GM10266 (cell line): ENCODE data around the gene LYPD4.

Source experiments
- DNase-seq: peaks from one replicate; pipeline ENCODE4 v3.0.0; 2012; ENCODE audit errors: extremely low spot score
- TF ChIP-seq, protein P1 (sequence below): IDR thresholded peaks from 2 replicates; pipeline ENCODE4 v1.5.1; 2012; ENCODE audit warnings: mild to moderate bottlenecking, low read depth; ENCODE audit not compliant: control insufficient read depth, insufficient read depth; ENCODE audit errors: missing control alignments

Gene LYPD4

DNA sequence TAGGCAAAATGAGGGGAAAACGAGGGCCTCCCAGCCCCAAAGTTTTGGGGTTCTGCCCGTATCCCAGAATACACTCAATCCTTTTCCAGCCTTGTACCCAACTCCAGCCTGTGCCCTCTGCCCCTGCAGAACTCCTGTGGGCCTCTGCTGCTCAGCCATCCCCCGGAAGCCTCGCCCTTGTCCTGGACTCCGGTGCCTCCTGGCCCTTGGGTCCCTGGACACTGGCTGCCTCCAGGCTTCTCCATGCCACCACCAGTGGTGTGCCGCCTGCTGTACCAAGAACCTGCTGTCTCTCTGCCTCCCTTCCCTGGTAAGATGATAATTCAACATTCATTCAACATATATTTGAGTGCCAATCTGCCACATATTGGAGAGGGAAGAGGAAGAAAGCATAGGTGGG is 4.2 kb upstream of the LYPD4 start:
- TF ChIP-seq, protein P1, sequence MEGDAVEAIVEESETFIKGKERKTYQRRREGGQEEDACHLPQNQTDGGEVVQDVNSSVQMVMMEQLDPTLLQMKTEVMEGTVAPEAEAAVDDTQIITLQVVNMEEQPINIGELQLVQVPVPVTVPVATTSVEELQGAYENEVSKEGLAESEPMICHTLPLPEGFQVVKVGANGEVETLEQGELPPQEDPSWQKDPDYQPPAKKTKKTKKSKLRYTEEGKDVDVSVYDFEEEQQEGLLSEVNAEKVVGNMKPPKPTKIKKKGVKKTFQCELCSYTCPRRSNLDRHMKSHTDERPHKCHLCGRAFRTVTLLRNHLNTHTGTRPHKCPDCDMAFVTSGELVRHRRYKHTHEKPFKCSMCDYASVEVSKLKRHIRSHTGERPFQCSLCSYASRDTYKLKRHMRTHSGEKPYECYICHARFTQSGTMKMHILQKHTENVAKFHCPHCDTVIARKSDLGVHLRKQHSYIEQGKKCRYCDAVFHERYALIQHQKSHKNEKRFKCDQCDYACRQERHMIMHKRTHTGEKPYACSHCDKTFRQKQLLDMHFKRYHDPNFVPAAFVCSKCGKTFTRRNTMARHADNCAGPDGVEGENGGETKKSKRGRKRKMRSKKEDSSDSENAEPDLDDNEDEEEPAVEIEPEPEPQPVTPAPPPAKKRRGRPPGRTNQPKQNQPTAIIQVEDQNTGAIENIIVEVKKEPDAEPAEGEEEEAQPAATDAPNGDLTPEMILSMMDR: no peak
- DNase-seq: no peak

DNA sequence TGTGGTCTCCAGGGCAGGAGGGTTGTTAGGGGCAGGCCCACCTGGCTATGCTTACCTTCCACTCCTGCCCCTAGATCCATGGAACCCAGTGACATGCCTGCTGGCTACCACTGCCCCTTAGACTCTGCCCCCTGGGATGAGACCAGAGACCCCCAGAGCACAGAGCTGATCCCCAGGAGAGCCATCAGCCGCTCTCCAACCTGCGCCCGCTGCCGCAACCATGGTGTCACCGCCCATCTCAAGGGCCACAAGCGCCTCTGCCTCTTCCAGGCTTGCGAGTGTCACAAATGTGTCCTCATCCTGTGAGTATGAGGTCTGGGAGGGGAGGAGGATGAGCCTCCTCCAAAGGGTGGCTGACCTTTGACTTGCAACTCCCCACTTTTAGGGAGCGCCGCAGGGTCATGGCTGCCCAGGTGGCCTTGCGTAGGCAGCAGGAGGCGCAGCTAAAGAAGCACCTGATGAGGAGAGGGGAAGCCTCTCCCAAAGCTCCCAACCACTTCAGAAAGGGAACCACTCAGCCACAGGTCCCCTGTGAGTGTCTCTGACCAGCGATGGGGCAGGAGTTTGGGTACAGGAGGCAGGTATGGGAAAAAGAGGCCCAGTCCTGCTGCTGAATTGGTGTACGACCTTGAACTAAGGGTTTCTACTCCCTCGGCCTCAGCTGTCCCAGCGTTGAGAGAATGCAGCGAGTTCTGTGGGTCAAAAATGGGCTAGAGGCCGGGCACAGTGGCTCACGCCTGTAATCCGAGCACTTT is 3.0 kb upstream of the LYPD4 start:
- DNase-seq: peak; percentile 15
- TF ChIP-seq, protein P1: no peak

DNA sequence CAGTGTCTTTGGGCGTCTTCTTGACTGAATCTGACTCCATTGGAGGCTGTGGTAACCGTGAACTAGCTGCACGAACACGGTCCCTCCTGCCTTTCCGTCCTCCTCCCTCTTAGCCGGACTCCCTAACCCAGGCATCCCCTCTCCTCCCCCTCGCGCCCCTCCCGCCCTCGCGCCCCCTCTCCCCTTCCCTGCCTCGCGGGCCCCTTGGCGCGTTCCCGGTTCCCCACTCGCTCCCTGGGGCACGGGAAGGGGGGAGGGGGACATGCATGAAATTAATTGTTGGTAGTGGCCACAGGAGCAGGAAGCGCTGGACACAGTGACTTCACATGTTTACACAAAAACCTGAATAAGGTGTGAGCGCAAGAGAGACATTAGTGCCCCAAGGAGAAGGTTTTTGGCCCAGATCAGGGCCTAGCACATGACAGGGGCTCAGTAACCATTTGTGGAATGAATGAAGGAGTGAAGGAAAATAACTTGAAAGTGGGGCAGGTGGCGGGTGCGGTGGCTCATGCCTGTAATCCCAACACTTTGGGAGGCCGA is 638 bp upstream of the LYPD4 start:
- peak; percentile 5 for DNase-seq
- TF ChIP-seq, protein P1: no peak

DNA sequence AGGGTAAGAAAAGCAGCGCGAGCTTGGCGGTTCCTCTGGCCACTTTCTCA is 343 bp upstream of the LYPD4 start, which contains the start of gene DMRTC2:
TSS of gene DMRTC2 (plus strand) at position 42 of the 50 bp plus-strand sequence. CDS start 2,387 bp downstream, outside the sequence.
- TF ChIP-seq, protein P1: no peak
- DNase-seq: no peak

DNA sequence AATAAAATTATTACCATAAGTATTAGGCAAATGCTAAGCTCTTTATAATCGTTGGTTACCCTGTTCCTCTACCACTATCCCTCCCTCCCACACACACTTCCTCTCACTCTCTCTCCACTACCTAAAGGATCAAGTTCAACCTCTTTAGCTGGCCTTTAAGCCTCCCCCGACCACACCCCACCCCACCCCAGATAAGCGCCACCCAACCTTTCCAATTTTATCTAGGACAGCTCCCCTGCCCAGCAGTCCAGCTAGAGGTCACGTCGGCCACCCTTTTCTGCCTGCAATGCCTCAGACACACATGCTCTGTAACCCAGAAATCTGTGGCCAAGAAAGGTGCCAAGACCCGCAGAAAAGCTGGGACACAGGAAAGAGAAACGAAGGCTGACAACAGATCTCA is 1.1 kb downstream of the LYPD4 start:
- DNase-seq: peak; percentile 8
- TF ChIP-seq, protein P1: no peak

DNA sequence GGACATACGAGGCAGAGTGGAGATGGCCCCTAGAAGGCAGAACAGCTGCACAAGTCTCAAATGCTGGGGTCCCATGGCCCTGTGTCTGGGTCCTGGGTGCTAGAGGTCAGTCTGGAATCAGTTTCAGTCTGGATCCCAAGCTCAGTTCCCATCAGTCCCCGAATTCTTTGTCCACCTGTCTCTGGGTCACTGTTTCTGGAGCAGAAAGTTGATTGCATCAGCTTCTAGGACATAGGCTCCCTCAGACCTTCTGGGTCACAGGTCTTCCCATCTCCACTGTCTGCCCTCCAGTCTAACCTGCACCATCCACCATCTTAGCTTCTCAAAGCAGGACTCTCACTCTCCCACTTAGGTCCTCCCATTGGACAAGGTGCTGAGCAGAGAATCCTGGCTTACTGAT is 5.3 kb downstream of the LYPD4 start:
- TF ChIP-seq, protein P1: no peak
- DNase-seq: no peak

DNA sequence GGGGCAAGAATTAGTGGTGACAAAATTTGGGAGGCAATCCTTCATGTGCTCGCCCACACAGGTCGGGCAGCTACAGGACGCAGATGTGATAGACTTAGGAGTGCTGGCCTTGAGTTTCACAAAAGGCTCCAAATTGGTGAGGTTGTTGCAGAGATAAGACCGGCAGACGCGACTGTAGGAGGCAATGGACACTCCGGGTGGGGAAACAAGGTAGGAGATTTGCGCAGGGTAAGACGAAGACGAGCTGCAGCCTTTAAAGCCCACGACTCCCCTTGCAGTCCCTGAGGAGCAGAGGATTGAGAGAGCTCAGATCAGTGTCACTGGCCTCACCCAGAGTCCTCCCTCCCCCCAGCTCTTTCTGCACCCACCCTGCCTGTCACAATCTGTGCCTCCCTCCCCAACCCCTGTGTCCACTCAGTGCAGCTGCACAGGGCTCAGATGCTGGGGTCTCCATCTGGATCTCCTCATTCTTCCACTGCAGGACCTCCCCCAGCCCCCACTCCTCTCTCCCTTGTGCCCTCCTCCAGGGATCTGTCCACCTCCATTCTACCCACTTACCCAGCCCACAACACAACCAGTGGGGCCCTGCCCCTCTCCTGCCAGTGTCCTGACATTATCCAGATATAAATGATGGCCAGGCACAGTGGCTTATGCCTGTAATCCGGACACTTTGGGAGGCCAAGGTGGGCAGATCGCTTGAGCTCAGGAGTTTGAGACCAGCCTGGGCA is 6.3 kb downstream of the LYPD4 start:
- TF ChIP-seq, protein P1: no peak

More for the DNA sequence above, 6.3 kb downstream of the LYPD4 start:
- no peak for DNase-seq
